Kidney epithelial cell (primary cell): Measurements from ENCODE around the gene PRKCB. TPM values are rescaled to one million over a fixed set of nuclear protein-coding genes. Genes with fewer than 3 reads are reported as not detected.

Experiments
- DNase-seq: peaks from one replicate; pipeline ENCODE4 v3.0.0-alpha.2; 2010; ENCODE audit warnings: low read depth
- H3K27me3 ChIP-seq: 2 replicates; pipeline ENCODE4 v1.6.0; 2011; ENCODE audit warnings: low read length; ENCODE audit not compliant: control insufficient read depth, insufficient read depth
- H3K36me3 ChIP-seq: 2 replicates; pipeline ENCODE4 v1.5.1; 2011; ENCODE audit warnings: low read length; ENCODE audit not compliant: control insufficient read depth, insufficient read depth
- H3K4me3 ChIP-seq: 2 replicates; pipeline ENCODE4 v1.5.1; 2011; ENCODE audit warnings: low read depth, mild to moderate bottlenecking, control low read depth, low read length
- total RNA-seq: library from RNA; depleted of rRNA; stranded (reverse); fragments of >200 nt; gene quantifications from 2 replicates; pipeline ENCODE4 v1.2.3, GENCODE V29; 2015
- TF ChIP-seq, protein P1 (sequence below): IDR thresholded peaks from 2 replicates; pipeline ENCODE4 v1.5.1; 2011; ENCODE audit warnings: mild to moderate bottlenecking, moderate library complexity, low read length, control low read depth, inconsistent platforms; ENCODE audit not compliant: insufficient read depth, poor library complexity, severe bottlenecking

Gene PRKCB
- total RNA-seq, 1 donor from 2014 or later: 7.1 TPM

DNA sequence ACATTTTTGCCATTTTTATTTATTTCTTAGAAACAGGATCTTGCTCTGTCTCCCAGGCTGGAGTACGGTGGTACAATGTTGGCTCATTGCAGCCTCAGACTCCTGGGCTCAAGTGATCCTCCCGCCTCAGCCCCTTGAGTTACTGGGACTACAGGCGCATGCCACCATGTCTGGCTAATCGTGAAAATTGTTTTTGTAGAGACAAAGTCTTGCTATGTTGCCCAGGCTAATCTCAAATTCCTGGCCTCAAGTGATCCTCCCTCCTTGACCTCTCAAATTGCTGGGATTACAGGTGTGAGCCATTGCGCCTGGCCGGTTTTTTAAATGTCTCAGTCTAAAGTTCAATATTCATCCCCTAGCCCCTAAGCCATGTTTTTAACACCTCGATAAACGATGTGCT is 237.5 kb downstream of the PRKCB start:
- TF ChIP-seq, protein P1, sequence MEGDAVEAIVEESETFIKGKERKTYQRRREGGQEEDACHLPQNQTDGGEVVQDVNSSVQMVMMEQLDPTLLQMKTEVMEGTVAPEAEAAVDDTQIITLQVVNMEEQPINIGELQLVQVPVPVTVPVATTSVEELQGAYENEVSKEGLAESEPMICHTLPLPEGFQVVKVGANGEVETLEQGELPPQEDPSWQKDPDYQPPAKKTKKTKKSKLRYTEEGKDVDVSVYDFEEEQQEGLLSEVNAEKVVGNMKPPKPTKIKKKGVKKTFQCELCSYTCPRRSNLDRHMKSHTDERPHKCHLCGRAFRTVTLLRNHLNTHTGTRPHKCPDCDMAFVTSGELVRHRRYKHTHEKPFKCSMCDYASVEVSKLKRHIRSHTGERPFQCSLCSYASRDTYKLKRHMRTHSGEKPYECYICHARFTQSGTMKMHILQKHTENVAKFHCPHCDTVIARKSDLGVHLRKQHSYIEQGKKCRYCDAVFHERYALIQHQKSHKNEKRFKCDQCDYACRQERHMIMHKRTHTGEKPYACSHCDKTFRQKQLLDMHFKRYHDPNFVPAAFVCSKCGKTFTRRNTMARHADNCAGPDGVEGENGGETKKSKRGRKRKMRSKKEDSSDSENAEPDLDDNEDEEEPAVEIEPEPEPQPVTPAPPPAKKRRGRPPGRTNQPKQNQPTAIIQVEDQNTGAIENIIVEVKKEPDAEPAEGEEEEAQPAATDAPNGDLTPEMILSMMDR: no peak
- Histone ChIP-seq H3K4me3 (no peak overlapping the region), H3K27me3 (no peaks in the 10 kb centered on the region), H3K36me3 (no peaks in the 10 kb centered on the region)
- no peak for DNase-seq

GRCh38 chr16:24074574-24074973 is 238.8 kb downstream of the PRKCB start:
- no peaks in the 10 kb centered on the region for H3K27me3 ChIP-seq
- H3K4me3 ChIP-seq: no peak overlapping the region
- no peak for DNase-seq
- no peaks in the 10 kb centered on the region for H3K36me3 ChIP-seq
- TF ChIP-seq, protein P1: no peak

- Histone ChIP-seq H3K4me3 (no peak overlapping the region), H3K36me3 (no peaks in the 10 kb centered on the region), H3K27me3 (no peaks in the 10 kb centered on the region)
- TF ChIP-seq, protein P1: no peak
- no peak for DNase-seq
Observed at GRCh38 chr16:24075302-24075701, 239.5 kb downstream of the PRKCB start.

DNA sequence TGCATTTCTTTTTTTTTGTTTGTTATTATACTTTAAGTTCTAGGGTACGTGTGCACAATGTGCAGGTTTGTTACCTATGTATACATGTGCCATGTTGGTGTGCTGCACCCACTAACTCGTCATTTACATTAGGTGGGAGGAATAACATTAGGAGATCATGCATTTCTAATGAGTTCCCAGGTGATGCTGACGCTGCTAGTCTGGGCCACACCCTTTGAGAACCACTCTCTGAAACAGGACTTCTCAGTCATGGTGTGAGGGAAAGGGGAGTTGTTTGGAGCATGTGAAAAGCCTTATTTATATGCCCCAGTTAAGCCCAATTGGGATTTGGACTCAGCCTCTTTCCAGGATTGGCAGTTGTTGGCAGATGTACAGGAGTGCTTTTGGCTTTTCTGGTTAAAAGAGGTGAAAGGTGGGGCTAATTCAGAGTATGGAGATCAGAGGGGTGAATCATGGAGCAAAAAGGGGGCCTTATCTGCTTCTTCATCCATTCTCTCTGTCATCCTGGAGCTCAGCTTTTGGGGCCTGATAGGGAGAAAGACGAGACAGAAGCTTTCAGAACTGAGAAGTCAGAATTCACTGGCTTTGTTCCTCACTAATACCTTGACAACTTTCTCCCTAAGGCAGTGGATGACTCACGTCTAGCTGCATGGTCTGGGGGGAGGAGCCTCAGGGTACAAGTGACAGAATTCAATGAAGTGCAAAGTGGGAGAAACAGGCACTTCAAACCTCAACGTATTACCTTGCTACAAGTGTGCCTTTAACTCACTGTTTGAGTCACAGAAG is 240.3 kb downstream of the PRKCB start:
- Histone ChIP-seq H3K27me3 (no peaks in the 10 kb centered on the region), H3K4me3 (no peak overlapping the region), H3K36me3 (no peaks in the 10 kb centered on the region)
- TF ChIP-seq, protein P1: no peak
- DNase-seq: no peak

DNA sequence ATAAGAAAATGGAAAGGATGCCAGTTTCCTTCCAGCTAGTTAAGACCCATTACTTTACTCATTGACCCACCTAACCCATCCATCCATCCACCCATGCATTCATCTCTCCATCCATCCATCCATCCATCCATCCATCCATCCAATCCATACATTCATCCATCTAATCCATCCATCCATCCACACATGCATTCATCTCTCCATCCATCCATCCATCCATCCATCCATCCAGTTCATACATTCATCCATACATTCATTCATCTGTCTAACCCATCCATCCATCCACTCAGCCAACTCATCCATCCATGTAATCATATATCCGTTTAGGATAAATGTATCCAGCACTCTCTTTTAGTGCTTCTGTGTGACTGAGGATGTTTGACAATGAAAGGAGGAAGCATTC is 241.5 kb downstream of the PRKCB start:
- Histone ChIP-seq H3K27me3 (no peaks in the 10 kb centered on the region), H3K4me3 (no peak overlapping the region), H3K36me3 (no peaks in the 10 kb centered on the region)
- TF ChIP-seq, protein P1: no peak
- no peak for DNase-seq

GRCh38 chr16:24077966-24078365 is 242.2 kb downstream of the PRKCB start:
- TF ChIP-seq, protein P1: no peak
- Histone ChIP-seq H3K36me3 (no peaks in the 10 kb centered on the region), H3K27me3 (no peaks in the 10 kb centered on the region), H3K4me3 (no peak overlapping the region)
- no peak for DNase-seq
